Limb (tissue), 2 donors: ENCODE measurements around the gene ARID3B.
A peak's percentile ranks its signal among the peaks of the same experiment; 100 is the strongest.
"Not testable (repeated sequence)": the region's sequence is repeated elsewhere in the genome, so short reads cannot be mapped to it uniquely, and the experiment has no call there.

Experiments
- DNase-seq, 2 donors: peaks; one replicate each; pipeline ENCODE4 v3.0.0-alpha.2; 2016; ENCODE audit errors: extremely low spot score in 2 of 2

ARID3B gene

GRCh38 chr15:74540761-74541493 is at the start of gene ARID3B:
Gene ARID3B (plus strand): TSS chr15:74541220. CDS start chr15:74543937, 2,717 bp downstream.
- peak; percentile 97 for DNase-seq

- no peak for DNase-seq
These were observed 44.4 kb upstream of the ARID3B start for GRCh38 chr15:74496648-74497047.

GRCh38 chr15:74497584-74497983 is 43.4 kb upstream of the ARID3B start:
- no peak for DNase-seq

GRCh38 chr15:74499366-74499765 is 41.7 kb upstream of the ARID3B start:
- DNase-seq: no peak

- DNase-seq: no peak
These were observed 40.6 kb upstream of the ARID3B start for GRCh38 chr15:74500401-74500800.

GRCh38 chr15:74502301-74502700 is 38.7 kb upstream of the ARID3B start:
- no peak for DNase-seq

- DNase-seq: no peak
These were observed 36.6 kb upstream of the ARID3B start for GRCh38 chr15:74504418-74504817.

- DNase-seq: no peak
These were observed 36.2 kb upstream of the ARID3B start for GRCh38 chr15:74504836-74505235.

GRCh38 chr15:74505837-74506514 is 35.0 kb upstream of the ARID3B start:
- no peak for DNase-seq

- DNase-seq: no peak
These were observed 34.5 kb upstream of the ARID3B start for GRCh38 chr15:74506515-74506840.

- no peak for DNase-seq
These were observed 29.4 kb upstream of the ARID3B start for GRCh38 chr15:74511583-74511982.

GRCh38 chr15:74514059-74514458 is 27.0 kb upstream of the ARID3B start:
- not testable (repeated sequence) for DNase-seq

- DNase-seq: no peak
These were observed 23.9 kb upstream of the ARID3B start for GRCh38 chr15:74517096-74517495.

GRCh38 chr15:74519311-74519710 is 21.7 kb upstream of the ARID3B start:
- no peak for DNase-seq

- no peak for DNase-seq
These were observed 20.6 kb upstream of the ARID3B start for GRCh38 chr15:74520407-74520806.

- DNase-seq: no peak
These were observed 17.0 kb upstream of the ARID3B start for GRCh38 chr15:74523982-74524381.

- DNase-seq: no peak
These were observed 15.7 kb upstream of the ARID3B start for GRCh38 chr15:74525309-74525708.

GRCh38 chr15:74525945-74526344 is 15.1 kb upstream of the ARID3B start:
- no peak for DNase-seq

- DNase-seq: no peak
These were observed 12.1 kb upstream of the ARID3B start for GRCh38 chr15:74528876-74529275.

GRCh38 chr15:74529921-74530320 is 11.1 kb upstream of the ARID3B start:
- no peak for DNase-seq

GRCh38 chr15:74530771-74531143 is 10.3 kb upstream of the ARID3B start:
- DNase-seq: no peak

GRCh38 chr15:74531144-74531811 is 9.7 kb upstream of the ARID3B start:
- no peak for DNase-seq
